K562 (cell line): ENCODE results near the gene ANKRD24. TPM values are rescaled to one million over a fixed set of nuclear protein-coding genes. Genes with fewer than 3 reads are reported as not detected.

Experiments used
- ATF1 ChIP-seq, 2 experiments: fragments of 450-650 bp in 1 of 2; IDR thresholded peaks; 2 replicates each; pipeline ENCODE4 v1.6.1; 2016; ENCODE audit warnings: missing compliant biosample characterization in 1 of 2, missing genetic modification characterization in 1 of 2
- BRF1 ChIP-seq: IDR thresholded peaks from 3 replicates; pipeline ENCODE4 v1.6.1; 2011; ENCODE audit warnings: borderline replicate concordance, mild to moderate bottlenecking; ENCODE audit not compliant: insufficient read length; ENCODE audit errors: extremely low read depth
- DLX4 ChIP-seq: fragments of 250-450 bp; sonication (Bioruptor Pico); IDR thresholded peaks from 2 replicates; pipeline ENCODE4 v1.6.1; 2021; ENCODE audit warnings: mild to moderate bottlenecking
- ELF1 ChIP-seq: fragments of 200-800 bp; sonication (Bioruptor generic); IDR thresholded peaks from 2 replicates; pipeline ENCODE4 v1.6.1; 2016; ENCODE audit warnings: missing genetic modification characterization, missing compliant biosample characterization
- ELF4 ChIP-seq: fragments of 450-650 bp; formaldehyde crosslinking; IDR thresholded peaks from 2 replicates; pipeline ENCODE4 v1.4.0; 2022; ENCODE audit warnings: missing genetic modification characterization
- HMG20A ChIP-seq: fragments of 450-650 bp; formaldehyde crosslinking; conservative IDR thresholded peaks from 2 replicates; pipeline ENCODE4 v1.4.0; 2020; ENCODE audit warnings: mild to moderate bottlenecking, mixed read lengths
- HMGXB4 ChIP-seq: sonication (generic); formaldehyde crosslinking; IDR thresholded peaks from 2 replicates; pipeline ENCODE4 v1.8.1; 2023; ENCODE audit warnings: mild to moderate bottlenecking, missing genetic modification reagents
- JUNB ChIP-seq: fragments of 450-650 bp; formaldehyde crosslinking; conservative IDR thresholded peaks from 2 replicates; pipeline ENCODE4 v1.4.0; 2020; ENCODE audit warnings: mild to moderate bottlenecking
- MEIS2 ChIP-seq: fragments of 450-650 bp; IDR thresholded peaks from 2 replicates; pipeline ENCODE4 v1.6.1; 2014; ENCODE audit warnings: mild to moderate bottlenecking; ENCODE audit not compliant: partially characterized antibody
- MTA2 ChIP-seq: fragments of 450-650 bp; IDR thresholded peaks from 2 replicates; pipeline ENCODE4 v1.6.1; 2016; ENCODE audit warnings: low read depth
- NCOA4 ChIP-seq: fragments of 450-650 bp; IDR thresholded peaks from 2 replicates; pipeline ENCODE4 v1.6.1; 2018; ENCODE audit warnings: mild to moderate bottlenecking; ENCODE audit not compliant: partially characterized antibody
- NFYB ChIP-seq: IDR thresholded peaks from 2 replicates; pipeline ENCODE4 v1.6.1; 2011; ENCODE audit warnings: mild to moderate bottlenecking, moderate library complexity; ENCODE audit not compliant: insufficient read length; ENCODE audit errors: extremely low read depth
- RFX1 ChIP-seq: fragments of 450-650 bp; IDR thresholded peaks from 2 replicates; pipeline ENCODE4 v1.6.1; 2016; ENCODE audit warnings: mild to moderate bottlenecking, moderate library complexity
- SIRT6 ChIP-seq: IDR thresholded peaks from one replicate; pipeline ENCODE4 v1.6.1; 2012; ENCODE audit warnings: low read depth, mild to moderate bottlenecking, control low read depth, inconsistent platforms, low read length, moderate library complexity
- SRF ChIP-seq, 2 experiments: fragments of 250-450, 450-650 bp in 1 of 2; sonication (Bioruptor Pico) in 1 of 2; sonication (generic) in 1 of 2; formaldehyde crosslinking; IDR thresholded peaks; 2 replicates each; pipeline versions ENCODE4 v1.5.0 to v1.5.1; 2020 to 2022; ENCODE audit warnings: mild to moderate bottlenecking in 1 of 2, missing genetic modification reagents in 1 of 2
- SRSF9 ChIP-seq: fragments of 200-400 bp; formaldehyde crosslinking; IDR thresholded peaks from 2 replicates; pipeline ENCODE4 v1.6.1; 2017; ENCODE audit warnings: low read depth, low read length, borderline replicate concordance
- TAF7 ChIP-seq: fragments of 450-650 bp; IDR thresholded peaks from 2 replicates; pipeline ENCODE4 v1.6.1; 2016; ENCODE audit warnings: missing genetic modification characterization, missing compliant biosample characterization
- ZFP1 ChIP-seq: fragments of 450-650 bp; formaldehyde crosslinking; IDR thresholded peaks from 2 replicates; pipeline ENCODE4 v1.4.0; 2020; ENCODE audit warnings: mild to moderate bottlenecking, mixed read lengths
- ZNF282 ChIP-seq: sonication (generic); formaldehyde crosslinking; IDR thresholded peaks from 2 replicates; pipeline ENCODE4 v1.8.1; 2023; ENCODE audit warnings: missing genetic modification reagents
- polyA plus RNA-seq, 8 experiments: library from polyadenylated mRNA; depleted of rRNA in 4 of 8; stranded (reverse) in 5 of 8; unstranded in 3 of 8; fragments of >200 nt; fragmentation: Nextera tagmentation in 2 of 8; fragmentation: Illumina TruSeq in 1 of 8; extraction: Ambion mirVana in 2 of 8; extraction: Trizol in 1 of 8; gene quantifications; 2 replicates each; pipeline versions ENCODE4 v1.2.1 to v1.2.3, GENCODE V29; 2011 to 2014; ENCODE audit warnings: inconsistent platforms in 1 of 8, missing spikeins in 1 of 8
- total RNA-seq, 7 experiments: library from RNA; depleted of rRNA in 6 of 7; stranded (reverse); fragments of >200 nt in 6 of 7; fragmentation: Illumina TruSeq in 2 of 7; extraction: Trizol in 2 of 7; gene quantifications; 2 replicates each; pipeline versions ENCODE4 v1.2.1 to v1.2.3, GENCODE V29; 2011 to 2021; ENCODE audit warnings: low replicate concordance in 1 of 7
- TF ChIP-seq, protein P1 (sequence below): fragments of 250-450 bp; sonication (Bioruptor Pico); IDR thresholded peaks from 2 replicates; pipeline ENCODE4 v1.4.0; 2020; ENCODE audit warnings: borderline replicate concordance
- TF ChIP-seq, protein P2 (sequence below): sonication (generic); formaldehyde crosslinking; IDR thresholded peaks from 2 replicates; pipeline ENCODE4 v1.8.0; 2022; ENCODE audit warnings: mild to moderate bottlenecking, missing genetic modification reagents, borderline replicate concordance
- TF ChIP-seq, protein P3 (sequence below): fragments of 250-450 bp; sonication (Bioruptor Pico); IDR thresholded peaks from 2 replicates; pipeline ENCODE4 v1.8.0; 2022; ENCODE audit warnings: inconsistent platforms

The ANKRD24 gene
- total and polyA plus RNA-seq, 9 of the 15 experiments (the other 6 are each of a cell fraction or from before 2014, with no cell fraction given): 0.07 to 0.12 (median 0.09) TPM; not detected in 5

DNA sequence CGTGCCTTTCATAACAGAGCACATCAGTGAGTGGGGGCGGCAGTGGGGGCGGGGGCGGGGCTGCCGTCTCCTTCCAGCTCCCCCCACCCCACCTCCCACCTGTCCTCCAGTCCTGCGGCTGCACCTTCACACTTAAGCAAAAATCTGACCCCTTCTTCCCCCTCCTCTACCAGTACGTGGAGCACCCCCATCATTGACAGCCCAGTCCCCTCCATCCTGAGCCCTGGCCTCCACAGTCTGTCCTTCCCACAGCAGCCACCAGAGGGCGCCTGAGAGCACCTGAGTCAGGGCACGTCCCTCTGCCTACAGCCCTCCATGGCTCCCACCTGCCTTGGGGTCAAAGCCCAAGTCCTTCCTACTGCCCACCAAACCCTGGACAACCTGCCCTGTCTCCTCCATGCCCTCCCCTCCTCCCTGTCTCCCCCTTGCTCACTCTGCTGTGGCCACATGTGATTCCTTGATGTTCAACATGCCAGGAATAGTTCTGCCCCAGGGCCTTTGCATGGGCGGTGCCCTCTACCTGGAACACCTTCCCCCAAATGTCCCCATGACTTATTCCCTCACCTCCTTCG lies 50.9 kb downstream of the ANKRD24 start (continued):
- TF ChIP-seq, protein P1, sequence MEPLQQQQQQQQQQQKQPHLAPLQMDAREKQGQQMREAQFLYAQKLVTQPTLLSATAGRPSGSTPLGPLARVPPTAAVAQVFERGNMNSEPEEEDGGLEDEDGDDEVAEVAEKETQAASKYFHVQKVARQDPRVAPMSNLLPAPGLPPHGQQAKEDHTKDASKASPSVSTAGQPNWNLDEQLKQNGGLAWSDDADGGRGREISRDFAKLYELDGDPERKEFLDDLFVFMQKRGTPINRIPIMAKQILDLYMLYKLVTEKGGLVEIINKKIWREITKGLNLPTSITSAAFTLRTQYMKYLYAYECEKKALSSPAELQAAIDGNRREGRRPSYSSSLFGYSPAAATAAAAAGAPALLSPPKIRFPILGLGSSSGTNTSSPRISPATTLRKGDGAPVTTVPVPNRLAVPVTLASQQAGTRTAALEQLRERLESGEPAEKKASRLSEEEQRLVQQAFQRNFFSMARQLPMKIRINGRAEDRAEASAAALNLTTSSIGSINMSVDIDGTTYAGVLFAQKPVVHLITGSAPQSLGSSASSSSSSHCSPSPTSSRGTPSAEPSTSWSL (CRISPR knock-in tag): no peak
- no peak for TF ChIP-seq MEIS2
- TF ChIP-seq DLX4: no peak
- no peak for TF ChIP-seq SRF (CRISPR knock-in tag; IDR thresholded peaks at IDR 0.05)
- TF ChIP-seq TAF7 (tag): no peak
- no peak for TF ChIP-seq JUNB (CRISPR knock-in tag)
- TF ChIP-seq, protein P2, sequence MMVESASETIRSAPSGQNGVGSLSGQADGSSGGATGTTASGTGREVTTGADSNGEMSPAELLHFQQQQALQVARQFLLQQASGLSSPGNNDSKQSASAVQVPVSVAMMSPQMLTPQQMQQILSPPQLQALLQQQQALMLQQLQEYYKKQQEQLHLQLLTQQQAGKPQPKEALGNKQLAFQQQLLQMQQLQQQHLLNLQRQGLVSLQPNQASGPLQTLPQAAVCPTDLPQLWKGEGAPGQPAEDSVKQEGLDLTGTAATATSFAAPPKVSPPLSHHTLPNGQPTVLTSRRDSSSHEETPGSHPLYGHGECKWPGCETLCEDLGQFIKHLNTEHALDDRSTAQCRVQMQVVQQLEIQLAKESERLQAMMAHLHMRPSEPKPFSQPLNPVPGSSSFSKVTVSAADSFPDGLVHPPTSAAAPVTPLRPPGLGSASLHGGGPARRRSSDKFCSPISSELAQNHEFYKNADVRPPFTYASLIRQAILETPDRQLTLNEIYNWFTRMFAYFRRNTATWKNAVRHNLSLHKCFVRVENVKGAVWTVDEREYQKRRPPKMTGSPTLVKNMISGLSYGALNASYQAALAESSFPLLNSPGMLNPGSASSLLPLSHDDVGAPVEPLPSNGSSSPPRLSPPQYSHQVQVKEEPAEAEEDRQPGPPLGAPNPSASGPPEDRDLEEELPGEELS (CRISPR knock-in tag): no peak
- TF ChIP-seq ATF1 (CRISPR knock-in tag; IDR thresholded peaks at IDR 0.05): no peak
- TF ChIP-seq ATF1 (tag; IDR thresholded peaks at IDR 0.05): no peak
- TF ChIP-seq BRF1: no peak
- no peak for TF ChIP-seq HMGXB4
- TF ChIP-seq NFYB: no peak
- TF ChIP-seq, protein P3, sequence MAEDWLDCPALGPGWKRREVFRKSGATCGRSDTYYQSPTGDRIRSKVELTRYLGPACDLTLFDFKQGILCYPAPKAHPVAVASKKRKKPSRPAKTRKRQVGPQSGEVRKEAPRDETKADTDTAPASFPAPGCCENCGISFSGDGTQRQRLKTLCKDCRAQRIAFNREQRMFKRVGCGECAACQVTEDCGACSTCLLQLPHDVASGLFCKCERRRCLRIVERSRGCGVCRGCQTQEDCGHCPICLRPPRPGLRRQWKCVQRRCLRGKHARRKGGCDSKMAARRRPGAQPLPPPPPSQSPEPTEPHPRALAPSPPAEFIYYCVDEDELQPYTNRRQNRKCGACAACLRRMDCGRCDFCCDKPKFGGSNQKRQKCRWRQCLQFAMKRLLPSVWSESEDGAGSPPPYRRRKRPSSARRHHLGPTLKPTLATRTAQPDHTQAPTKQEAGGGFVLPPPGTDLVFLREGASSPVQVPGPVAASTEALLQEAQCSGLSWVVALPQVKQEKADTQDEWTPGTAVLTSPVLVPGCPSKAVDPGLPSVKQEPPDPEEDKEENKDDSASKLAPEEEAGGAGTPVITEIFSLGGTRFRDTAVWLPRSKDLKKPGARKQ: no peak
- TF ChIP-seq SRSF9: no peak
- TF ChIP-seq RFX1: no peak
- no peak for TF ChIP-seq SIRT6
- TF ChIP-seq ELF1: no peak
- TF ChIP-seq ZNF282 (CRISPR knock-in tag): no peak
- TF ChIP-seq ELF4 (CRISPR knock-in tag): no peak
- TF ChIP-seq HMG20A (CRISPR knock-in tag): no peak
- 0 out of 2 replicates have a peak, but pooled peaks have one; percentile 8 for TF ChIP-seq MTA2
- TF ChIP-seq ZFP1 (CRISPR knock-in tag): no peak
- no peak for TF ChIP-seq NCOA4
